Smooth muscle cell (in vitro differentiated cells): ENCODE data around the gene CDK5RAP2. TPM values are rescaled to one million over a fixed set of nuclear protein-coding genes. Genes with fewer than 3 reads are reported as not detected.
A peak's percentile ranks its signal among the peaks of the same experiment; 100 is the strongest.

Source experiments
- DNase-seq: peaks from one replicate; lab custom pipeline; 2025; ENCODE audit not compliant: unreplicated experiment; lab: John Stamatoyannopoulos, UW
- H2AFZ ChIP-seq: fragments of 200-600 bp; sonication (generic); 2 replicates; pipeline ENCODE4 v1.6.0; 2016; ENCODE audit warnings: antibody characterized with exemption, low read depth, mild to moderate bottlenecking
- H3F3A ChIP-seq: fragments of 200-600 bp; sonication (generic); 2 replicates; pipeline ENCODE4 v1.6.0; 2017; ENCODE audit warnings: antibody characterized with exemption, low read depth
- H3K27ac ChIP-seq: fragments of 200-600 bp; sonication (generic); 2 replicates; pipeline ENCODE4 v1.5.1; 2016; ENCODE audit warnings: low read depth, mild to moderate bottlenecking
- H3K27me3 ChIP-seq: fragments of 200-600 bp; sonication (generic); 2 replicates; pipeline ENCODE4 v1.6.1; 2016; ENCODE audit warnings: low read depth, mild to moderate bottlenecking
- H3K36me3 ChIP-seq: fragments of 200-600 bp; sonication (generic); 2 replicates; pipeline ENCODE4 v1.5.1; 2016; ENCODE audit warnings: low read depth
- H3K4me1 ChIP-seq: fragments of 200-600 bp; sonication (generic); 2 replicates; pipeline ENCODE4 v1.5.1; 2016; ENCODE audit warnings: low read depth
- H3K4me2 ChIP-seq: fragments of 200-600 bp; sonication (generic); 2 replicates; pipeline ENCODE4 v1.6.0; 2016; ENCODE audit warnings: mild to moderate bottlenecking
- H3K4me3 ChIP-seq: fragments of 200-600 bp; sonication (generic); 2 replicates; pipeline ENCODE4 v1.5.1; 2016; ENCODE audit warnings: mild to moderate bottlenecking
- H3K79me2 ChIP-seq: fragments of 200-600 bp; sonication (generic); 2 replicates; pipeline ENCODE4 v1.6.0; 2016; ENCODE audit warnings: low read depth, mild to moderate bottlenecking
- H3K9ac ChIP-seq: fragments of 200-600 bp; sonication (generic); 2 replicates; pipeline ENCODE4 v1.6.0; 2016; ENCODE audit warnings: low read depth
- H3K9me3 ChIP-seq: fragments of 200-600 bp; sonication (generic); replicated peaks from 2 replicates; pipeline ENCODE4 v1.5.1; 2016; ENCODE audit warnings: low read depth
- H4K20me1 ChIP-seq: fragments of 200-600 bp; sonication (generic); 2 replicates; pipeline ENCODE4 v1.6.0; 2016; ENCODE audit warnings: low read depth
- WGBS: methylation state at CpG from one replicate; pipeline ENCODE4 v1.1.7; 2016; ENCODE audit warnings: low lambda C conversion rate; 5-methylcytosine and 5-hydroxymethylcytosine counted together
- polyA plus RNA-seq: library from polyadenylated mRNA; unstranded; fragments of >200 nt; fragmentation: Nextera tagmentation; extraction: Ambion mirVana; gene quantifications from 2 replicates; pipeline ENCODE4 v1.2.1, GENCODE V29; 2016
- total RNA-seq: library from RNA; depleted of rRNA; stranded (reverse); fragments of >200 nt; gene quantifications from 2 replicates; pipeline ENCODE4 v1.2.3, GENCODE V29; 2014
- TF ChIP-seq, protein P1 (sequence below): fragments of 200-600 bp; sonication (generic); IDR thresholded peaks from 2 replicates; pipeline ENCODE4 v1.5.1; 2017; ENCODE audit warnings: borderline replicate concordance, mild to moderate bottlenecking, antibody characterized with exemption; ENCODE audit not compliant: insufficient read depth, poor library complexity, severe bottlenecking

CDK5RAP2 gene
- total and polyA plus RNA-seq, 2 experiments from 2014 or later = 33.7 to 38.3 TPM

DNA sequence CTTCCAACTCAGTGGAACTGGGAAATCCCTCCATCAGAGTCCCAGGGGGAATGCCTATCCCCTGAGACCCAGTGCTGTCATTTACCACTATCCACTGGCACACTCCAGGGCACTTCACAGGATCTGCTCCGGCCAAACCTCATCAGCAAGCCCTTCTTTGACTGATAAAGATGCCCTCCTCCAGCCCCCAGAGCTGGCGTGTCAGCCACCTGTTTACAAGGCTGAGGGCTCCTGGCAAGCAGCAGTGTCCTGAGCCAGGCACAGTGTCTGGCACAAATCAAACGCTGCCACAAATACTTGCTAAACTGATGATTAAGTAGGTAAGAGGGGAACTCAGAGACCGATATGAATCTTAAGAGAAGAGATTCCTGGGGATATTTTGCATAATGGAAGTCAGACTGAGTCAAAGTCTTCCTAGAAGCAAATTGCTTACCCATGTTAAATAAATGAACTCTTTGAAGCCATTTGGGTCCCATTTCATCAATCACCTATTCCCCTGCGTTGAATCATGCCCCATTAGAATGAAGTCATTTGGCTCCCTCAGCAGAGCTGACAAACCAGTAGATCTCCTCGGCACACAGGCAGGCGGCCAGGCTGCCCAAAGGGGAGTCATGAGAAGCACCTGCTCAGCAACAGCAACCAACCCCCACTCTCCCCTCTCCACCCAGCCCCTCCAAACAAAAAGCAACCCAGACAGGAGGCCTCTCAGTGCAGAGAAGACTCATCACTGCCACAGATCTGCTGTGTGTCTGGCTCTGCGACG, 97.4 kb downstream of the CDK5RAP2 start:
- Histone ChIP-seq H3K27ac (peak overlapping the region; percentile 43), H3K4me1 (no peaks in the 10 kb centered on the region), H3K4me3 (no peak overlapping the region), H4K20me1 (no peaks in the 10 kb centered on the region), H3K9ac (no peak overlapping the region), H3K27me3 (no peaks in the 10 kb centered on the region), H2AFZ (no peak overlapping the region), H3K4me2 (no peak overlapping the region), H3K79me2 (no peaks in the 10 kb centered on the region), H3F3A (no peaks in the 10 kb centered on the region), H3K36me3 (no peaks in the 10 kb centered on the region), H3K9me3 (no peaks in the 10 kb centered on the region)
- TF ChIP-seq, protein P1, sequence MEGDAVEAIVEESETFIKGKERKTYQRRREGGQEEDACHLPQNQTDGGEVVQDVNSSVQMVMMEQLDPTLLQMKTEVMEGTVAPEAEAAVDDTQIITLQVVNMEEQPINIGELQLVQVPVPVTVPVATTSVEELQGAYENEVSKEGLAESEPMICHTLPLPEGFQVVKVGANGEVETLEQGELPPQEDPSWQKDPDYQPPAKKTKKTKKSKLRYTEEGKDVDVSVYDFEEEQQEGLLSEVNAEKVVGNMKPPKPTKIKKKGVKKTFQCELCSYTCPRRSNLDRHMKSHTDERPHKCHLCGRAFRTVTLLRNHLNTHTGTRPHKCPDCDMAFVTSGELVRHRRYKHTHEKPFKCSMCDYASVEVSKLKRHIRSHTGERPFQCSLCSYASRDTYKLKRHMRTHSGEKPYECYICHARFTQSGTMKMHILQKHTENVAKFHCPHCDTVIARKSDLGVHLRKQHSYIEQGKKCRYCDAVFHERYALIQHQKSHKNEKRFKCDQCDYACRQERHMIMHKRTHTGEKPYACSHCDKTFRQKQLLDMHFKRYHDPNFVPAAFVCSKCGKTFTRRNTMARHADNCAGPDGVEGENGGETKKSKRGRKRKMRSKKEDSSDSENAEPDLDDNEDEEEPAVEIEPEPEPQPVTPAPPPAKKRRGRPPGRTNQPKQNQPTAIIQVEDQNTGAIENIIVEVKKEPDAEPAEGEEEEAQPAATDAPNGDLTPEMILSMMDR = no peak
- WGBS = 76% methylated on average over 9 of the region's 9 CpGs
- no peak for DNase-seq

DNA sequence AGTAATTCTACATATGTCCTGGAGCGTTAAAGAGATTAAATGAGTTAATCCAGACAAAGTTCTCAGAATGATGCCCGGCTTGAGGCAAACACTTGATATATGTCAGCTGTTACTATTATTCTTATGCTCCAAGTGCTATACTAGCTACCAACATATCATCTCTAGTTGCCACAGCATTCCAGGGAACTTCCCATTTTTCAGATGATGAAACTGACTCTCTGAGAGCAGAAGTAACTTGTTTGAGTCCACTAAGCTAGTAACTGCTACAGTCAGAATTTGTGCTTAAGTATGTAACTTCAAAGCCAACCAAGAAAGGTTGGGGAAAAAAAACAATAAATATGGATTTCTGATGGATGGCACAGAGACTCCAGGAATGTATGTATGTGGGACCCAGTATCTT, 98.1 kb downstream of the CDK5RAP2 start:
- H3K79me2 ChIP-seq = no peaks in the 10 kb centered on the region
- no peak overlapping the region for H3K27ac ChIP-seq
- H3K9ac ChIP-seq = no peak overlapping the region
- no peaks in the 10 kb centered on the region for H3F3A ChIP-seq
- no peaks in the 10 kb centered on the region for H3K4me1 ChIP-seq
- no peaks in the 10 kb centered on the region for H3K9me3 ChIP-seq
- H4K20me1 ChIP-seq = no peaks in the 10 kb centered on the region
- no peaks in the 10 kb centered on the region for H3K36me3 ChIP-seq
- DNase-seq = no peak
- TF ChIP-seq, protein P1 = no peak
- WGBS = 93% methylated on average over 2 of the region's 2 CpGs
- no peak overlapping the region for H3K4me2 ChIP-seq
- no peaks in the 10 kb centered on the region for H3K27me3 ChIP-seq
- no peak overlapping the region for H2AFZ ChIP-seq
- H3K4me3 ChIP-seq = no peak overlapping the region

DNA sequence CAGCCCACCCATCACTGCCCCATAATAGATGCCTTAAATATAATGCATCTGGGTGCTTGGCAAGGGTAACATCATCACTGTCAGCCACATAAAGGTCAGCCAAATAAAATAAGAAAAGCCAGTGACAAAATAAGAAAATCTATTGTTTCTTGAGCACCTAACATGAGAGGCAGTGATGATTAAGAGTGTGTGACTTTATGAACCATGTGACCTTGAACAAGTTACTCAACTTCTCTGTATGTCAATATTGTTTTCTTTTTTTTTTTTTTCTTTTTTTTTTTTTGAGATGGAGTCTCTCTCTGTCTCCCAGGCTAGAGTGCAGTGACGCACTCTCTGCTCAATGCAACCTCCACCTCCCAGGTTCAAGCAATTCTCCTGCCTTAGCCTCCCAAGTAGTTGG, 98.7 kb downstream of the CDK5RAP2 start:
- no peak for DNase-seq
- no peaks in the 10 kb centered on the region for H3K4me1 ChIP-seq
- WGBS = 100% methylated on average over 1 of the region's 1 CpG

More for the DNA sequence above, 98.7 kb downstream of the CDK5RAP2 start:
- no peak overlapping the region for H3K4me2 ChIP-seq
- H3K36me3 ChIP-seq = no peaks in the 10 kb centered on the region
- no peaks in the 10 kb centered on the region for H4K20me1 ChIP-seq
- no peak overlapping the region for H3K9ac ChIP-seq
- H2AFZ ChIP-seq = no peak overlapping the region
- H3K4me3 ChIP-seq = no peak overlapping the region
- H3K27me3 ChIP-seq = no peaks in the 10 kb centered on the region
- no peaks in the 10 kb centered on the region for H3K79me2 ChIP-seq
- no peak overlapping the region for H3K27ac ChIP-seq
- H3K9me3 ChIP-seq = no peaks in the 10 kb centered on the region
- H3F3A ChIP-seq = no peaks in the 10 kb centered on the region
- TF ChIP-seq, protein P1 = no peak
